C4-2B (cell line): ENCODE results near the gene SLC8A1.

Source experiments
- H3K27ac ChIP-seq: fragments of 450-650 bp; 2 replicates; pipeline ENCODE4 v1.5.1; 2017
- ZFX ChIP-seq: fragments of 450-650 bp; IDR thresholded peaks from 2 replicates; pipeline ENCODE4 v1.6.1; 2017
- TF ChIP-seq, protein P1 (sequence below): fragments of 450-650 bp; conservative IDR thresholded peaks from 2 replicates; pipeline ENCODE4 v1.5.1; 2017; ENCODE audit warnings: mild to moderate bottlenecking

SLC8A1 gene

DNA sequence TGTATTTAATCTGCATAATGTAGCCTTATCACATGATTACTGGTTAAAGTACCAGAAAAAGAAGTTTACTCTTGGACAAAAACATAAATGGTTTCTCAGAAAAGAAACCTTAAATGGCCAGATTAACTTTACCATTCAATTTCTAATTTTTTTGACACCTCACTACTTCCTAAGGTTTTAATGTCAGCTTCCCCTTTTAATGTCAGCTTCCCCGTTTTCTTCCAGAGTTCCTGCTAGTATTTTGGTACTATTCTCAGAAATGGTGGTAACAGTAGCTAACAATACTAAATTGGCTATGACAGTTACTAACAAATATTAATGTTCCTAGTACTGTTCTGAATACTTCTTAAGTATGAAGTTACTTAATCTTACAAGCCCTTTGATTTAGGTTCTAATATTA is 22.4 kb upstream of the SLC8A1 start:
- TF ChIP-seq, protein P1, sequence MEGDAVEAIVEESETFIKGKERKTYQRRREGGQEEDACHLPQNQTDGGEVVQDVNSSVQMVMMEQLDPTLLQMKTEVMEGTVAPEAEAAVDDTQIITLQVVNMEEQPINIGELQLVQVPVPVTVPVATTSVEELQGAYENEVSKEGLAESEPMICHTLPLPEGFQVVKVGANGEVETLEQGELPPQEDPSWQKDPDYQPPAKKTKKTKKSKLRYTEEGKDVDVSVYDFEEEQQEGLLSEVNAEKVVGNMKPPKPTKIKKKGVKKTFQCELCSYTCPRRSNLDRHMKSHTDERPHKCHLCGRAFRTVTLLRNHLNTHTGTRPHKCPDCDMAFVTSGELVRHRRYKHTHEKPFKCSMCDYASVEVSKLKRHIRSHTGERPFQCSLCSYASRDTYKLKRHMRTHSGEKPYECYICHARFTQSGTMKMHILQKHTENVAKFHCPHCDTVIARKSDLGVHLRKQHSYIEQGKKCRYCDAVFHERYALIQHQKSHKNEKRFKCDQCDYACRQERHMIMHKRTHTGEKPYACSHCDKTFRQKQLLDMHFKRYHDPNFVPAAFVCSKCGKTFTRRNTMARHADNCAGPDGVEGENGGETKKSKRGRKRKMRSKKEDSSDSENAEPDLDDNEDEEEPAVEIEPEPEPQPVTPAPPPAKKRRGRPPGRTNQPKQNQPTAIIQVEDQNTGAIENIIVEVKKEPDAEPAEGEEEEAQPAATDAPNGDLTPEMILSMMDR = no peak
- no peak for TF ChIP-seq ZFX
- H3K27ac ChIP-seq = no peak overlapping the region

DNA sequence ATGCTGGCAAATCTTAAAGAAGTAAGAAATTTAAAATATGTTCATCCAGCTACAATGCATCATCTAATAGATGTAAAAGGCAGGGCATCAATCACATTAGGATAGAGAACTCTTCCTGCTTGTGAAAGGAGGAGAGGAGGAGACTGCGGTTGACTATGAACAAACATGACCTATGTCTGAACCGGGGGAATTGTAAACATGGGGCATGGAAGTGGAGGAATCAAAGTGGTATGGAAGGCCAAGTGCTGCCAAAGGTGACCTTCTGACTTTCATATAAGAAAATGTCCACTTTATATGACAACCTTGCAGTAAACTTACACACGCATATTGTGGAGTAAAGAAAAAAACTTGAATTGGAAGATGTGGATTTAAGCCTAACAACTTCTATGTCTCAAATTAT is 20.0 kb upstream of the SLC8A1 start:
- TF ChIP-seq, protein P1 = no peak
- TF ChIP-seq ZFX = no peak
- H3K27ac ChIP-seq = no peak overlapping the region

DNA sequence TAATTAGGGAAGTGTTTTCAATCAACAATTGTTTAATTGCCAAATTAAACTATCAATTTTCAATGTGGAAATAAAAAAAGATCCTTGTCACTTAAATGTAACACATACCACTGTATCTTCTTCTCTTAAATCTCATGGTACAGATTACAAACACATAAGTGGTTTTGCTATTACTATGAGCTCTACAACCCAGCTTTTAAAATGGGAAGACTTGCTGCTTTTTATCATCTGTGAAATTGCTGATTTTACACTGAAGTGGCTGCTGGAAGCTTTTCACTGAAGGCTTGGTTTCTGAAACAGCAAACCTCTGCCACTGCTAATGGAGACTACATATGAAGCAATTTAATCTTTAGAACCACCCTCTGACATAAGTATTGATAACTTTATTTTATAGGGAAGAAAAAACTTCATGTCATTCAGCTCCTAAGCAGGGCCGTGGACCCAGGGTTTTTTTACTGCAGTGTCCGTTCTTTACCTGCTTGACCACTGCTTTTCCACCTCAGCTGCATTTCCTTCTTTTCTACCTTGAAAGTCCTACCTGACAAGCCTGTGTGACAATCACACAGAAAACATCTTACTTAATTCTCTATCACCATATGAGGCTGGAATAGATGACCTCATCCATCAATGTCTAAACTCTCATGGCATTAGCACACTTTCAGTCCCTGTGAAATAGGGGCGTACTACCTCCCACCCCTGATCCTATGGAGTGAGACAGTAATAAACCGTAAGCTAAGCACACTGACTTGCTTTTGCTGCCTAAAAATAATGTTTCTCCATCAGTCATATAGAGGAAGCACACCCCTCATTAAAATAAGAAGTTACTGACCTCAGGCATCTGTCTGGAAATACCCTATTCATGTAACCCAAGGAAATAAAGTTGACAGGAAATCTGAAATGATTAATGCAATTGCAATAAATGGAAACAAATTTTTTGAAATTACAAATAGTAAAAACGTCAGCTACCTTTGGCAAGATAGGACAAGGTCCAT is 19.2 kb upstream of the SLC8A1 start:
- H3K27ac ChIP-seq = no peak overlapping the region
- TF ChIP-seq, protein P1 = no peak
- TF ChIP-seq ZFX = no peak

- no peak overlapping the region for H3K27ac ChIP-seq
- TF ChIP-seq, protein P1 = no peak
- TF ChIP-seq ZFX = no peak
Measured at GRCh38 chr2:40466935-40467572, 15.2 kb upstream of the SLC8A1 start.

GRCh38 chr2:40466332-40466906 is 14.5 kb upstream of the SLC8A1 start:
- H3K27ac ChIP-seq = no peak overlapping the region
- TF ChIP-seq, protein P1 = no peak
- no peak for TF ChIP-seq ZFX

- no peak overlapping the region for H3K27ac ChIP-seq
- TF ChIP-seq, protein P1 = no peak
- no peak for TF ChIP-seq ZFX
Measured at GRCh38 chr2:40463112-40463511, 11.2 kb upstream of the SLC8A1 start.
